ENCODE measurements around the gene FOXK1.

FOXK1 gene

GRCh38 chr7:4694305-4694704 lies 12.2 kb downstream of the FOXK1 start:
- no peak for DNase-seq

GRCh38 chr7:4698707-4699275 lies 16.7 kb downstream of the FOXK1 start:
- no peak for DNase-seq

GRCh38 chr7:4699841-4700240 lies 17.7 kb downstream of the FOXK1 start:
- no peak for DNase-seq

DNA sequence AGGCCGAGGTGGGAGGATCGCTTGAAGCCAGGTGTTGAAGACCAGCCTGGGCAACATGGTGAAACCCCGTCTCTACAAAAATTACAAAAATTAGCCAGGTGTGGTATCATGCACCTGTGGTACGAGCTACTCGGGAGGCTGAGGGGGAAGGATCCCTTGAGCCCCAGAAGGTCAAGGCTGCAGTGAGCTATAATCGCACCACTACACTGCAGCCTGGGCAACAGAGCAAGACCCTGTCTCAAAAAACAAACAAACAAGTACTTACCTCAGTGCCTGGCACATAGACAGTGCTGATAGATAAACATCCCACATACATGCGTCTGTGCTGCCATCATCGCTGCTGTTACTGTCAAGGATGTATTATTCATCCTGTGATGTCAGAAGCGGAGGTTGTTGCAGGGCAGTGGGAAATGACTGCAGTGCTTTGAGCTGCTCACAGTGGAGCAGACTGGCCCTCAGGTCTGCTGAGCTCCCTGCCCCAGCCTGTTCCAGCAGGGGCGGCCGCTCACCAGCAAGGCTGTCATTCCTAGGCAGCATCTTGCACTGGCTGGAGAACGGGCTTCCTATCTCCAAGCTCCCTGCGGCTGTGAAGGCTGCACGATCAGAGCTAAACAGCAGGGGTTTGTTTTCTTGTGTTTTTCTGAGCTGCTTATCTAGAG lies 18.6 kb downstream of the FOXK1 start:
- no peak for DNase-seq

DNA sequence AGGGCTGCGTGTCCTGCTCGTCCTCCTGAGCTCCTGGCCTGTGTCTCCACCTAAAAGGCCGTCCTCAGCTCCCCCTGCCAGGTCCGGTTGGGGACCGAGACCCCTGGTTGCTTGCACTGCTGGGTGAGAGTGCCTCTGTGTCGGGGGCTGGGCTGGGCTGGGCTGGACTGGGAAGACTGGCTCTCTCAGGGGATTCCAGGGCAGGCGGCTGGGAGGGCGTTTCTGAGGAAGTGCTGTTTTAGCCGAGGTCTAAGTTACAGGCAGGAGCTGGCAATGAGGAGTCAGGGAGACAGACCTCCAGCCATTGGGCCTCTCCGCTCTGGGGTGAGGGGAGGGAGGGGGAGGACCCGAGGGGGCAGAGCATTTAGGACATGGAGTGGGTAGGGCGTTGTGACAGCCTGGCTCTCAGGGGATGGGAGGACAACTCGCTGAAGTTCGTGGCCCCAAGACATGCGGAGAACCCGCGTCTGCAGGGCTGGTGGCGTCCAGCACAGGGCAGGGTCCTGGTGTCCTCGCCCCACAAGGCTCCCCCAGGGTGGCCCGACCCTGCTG lies 20.9 kb downstream of the FOXK1 start:
- DNase-seq: no peak

DNA sequence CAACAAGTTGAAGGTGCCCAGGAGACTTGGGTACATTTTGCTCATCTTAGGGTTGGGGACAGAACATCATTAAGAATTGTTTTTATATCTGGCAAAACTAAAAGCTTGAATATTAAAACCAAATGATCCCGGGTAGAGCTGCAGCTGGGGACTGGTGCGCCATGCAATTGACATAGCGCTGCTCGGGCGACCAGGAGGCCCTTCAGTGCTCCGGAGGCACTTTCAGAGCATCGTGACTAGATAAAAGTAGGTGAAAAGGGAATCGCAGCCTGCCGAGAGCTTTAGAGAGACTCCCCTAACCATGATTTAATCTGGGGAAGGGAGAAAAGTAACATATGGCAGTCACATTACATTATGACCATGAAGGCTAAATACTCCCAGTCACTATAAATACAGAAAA lies 21.4 kb downstream of the FOXK1 start:
- DNase-seq: no peak

- DNase-seq: peak; percentile 49
These were observed 24.5 kb downstream of the FOXK1 start for GRCh38 chr7:4706384-4707216.

GRCh38 chr7:4707217-4707741 lies 25.2 kb downstream of the FOXK1 start:
- peak; percentile 54 for DNase-seq

GRCh38 chr7:4707980-4708411 lies 25.9 kb downstream of the FOXK1 start:
- no peak for DNase-seq

DNA sequence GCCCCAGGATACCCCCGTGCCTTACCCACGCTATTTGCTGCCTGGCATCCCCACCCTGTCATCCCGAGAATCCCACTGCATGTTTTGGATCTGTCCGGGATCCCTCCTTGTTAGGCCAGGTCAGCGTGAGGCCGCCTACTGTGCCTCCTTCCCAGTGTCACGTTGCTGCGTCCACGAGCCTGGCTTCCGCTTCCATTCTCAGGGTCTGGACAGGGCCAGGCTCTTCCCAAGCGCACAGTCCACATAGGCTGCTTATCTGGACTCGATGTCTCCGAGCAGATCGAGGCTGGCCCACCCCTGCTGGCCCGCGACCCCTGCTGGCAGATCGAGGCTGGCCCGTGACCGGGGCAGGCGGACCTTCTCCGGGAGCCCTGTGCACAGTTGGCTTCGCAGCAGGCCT lies 27.1 kb downstream of the FOXK1 start:
- no peak for DNase-seq

DNA sequence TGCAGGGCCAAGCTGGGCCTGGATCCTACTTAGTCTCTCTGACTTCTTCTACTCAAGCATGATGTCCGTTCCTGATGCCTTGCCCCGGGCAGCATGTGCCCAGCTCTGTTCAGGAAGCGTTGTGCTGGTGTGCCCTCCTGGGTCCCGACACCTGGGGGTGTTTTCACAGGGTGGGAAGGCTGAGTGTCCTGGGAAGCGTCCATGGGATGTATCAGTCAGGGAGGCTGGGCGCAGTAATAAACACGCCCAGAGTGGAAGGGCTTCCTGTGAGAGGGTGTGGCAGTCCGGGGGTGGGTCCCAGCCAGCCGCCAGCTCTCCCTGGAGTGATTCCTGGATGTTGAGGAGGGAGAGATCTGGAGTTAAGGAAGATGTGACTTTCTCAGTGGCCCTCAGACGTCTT lies 29.0 kb downstream of the FOXK1 start:
- no peak for DNase-seq

GRCh38 chr7:4711634-4712033 lies 29.5 kb downstream of the FOXK1 start:
- no peak for DNase-seq

- DNase-seq: no peak
These were observed 30.4 kb downstream of the FOXK1 start for GRCh38 chr7:4712281-4713182.

DNA sequence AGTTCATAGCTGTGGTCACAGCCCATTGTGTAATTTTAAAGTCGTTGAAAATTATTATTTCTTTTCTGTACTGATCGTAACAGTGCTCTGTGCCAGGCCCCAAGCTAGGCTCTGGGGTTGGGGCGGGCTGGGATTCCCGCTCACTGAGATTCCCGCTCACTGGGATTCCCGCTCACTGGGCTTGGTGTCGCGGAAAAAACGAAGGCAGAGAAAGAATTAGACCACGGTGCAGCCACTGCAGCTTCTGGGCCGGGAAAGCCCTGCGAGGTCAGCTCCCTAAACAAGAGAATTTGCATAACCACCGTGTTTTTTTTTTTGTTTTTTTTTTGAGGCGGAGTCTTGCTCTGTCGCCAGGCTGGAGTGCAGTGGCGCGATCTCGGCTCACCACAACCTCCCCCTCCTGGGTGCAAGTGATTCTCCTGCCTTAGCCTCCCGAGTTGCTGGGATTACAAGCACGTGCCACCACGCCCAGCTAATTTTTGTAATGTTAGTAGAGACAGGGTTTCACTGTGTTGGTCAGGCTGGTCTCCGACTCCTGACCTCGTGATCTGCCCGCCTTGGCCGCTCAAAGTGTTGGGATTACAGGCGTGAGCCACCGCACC lies 31.2 kb downstream of the FOXK1 start:
- no peak for DNase-seq

- no peak for DNase-seq
These were observed 32.1 kb downstream of the FOXK1 start for GRCh38 chr7:4714161-4714700.

DNA sequence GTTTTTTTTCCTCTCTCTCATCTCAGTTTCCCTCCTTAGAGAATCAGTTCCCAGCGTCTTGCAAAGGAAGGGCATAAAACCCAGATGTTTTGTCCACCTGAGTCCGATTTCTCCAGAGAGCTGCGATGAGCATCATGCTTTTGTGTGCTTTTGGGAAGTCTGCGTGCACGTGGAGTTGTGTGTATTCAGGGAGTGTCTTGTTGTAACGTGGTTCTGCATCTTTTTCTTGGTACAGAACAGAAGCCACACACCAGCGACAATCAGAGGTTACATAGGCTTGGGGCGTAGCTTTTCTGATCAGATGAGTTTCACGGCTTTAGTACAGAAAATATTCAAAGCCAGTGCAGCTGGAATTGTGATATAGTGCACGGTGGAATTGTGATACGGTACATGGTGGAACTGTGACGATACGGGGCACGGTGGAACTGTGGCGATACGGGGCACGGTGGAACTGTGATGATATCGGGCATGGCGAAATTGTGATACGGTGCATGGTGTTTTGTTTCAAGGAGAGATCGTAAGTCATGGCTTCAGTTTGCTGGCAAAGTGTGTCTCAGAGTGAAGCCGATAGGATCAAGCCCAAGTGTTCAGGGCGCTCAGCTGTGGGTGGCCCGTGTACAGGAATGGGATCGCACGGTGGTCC lies 32.8 kb downstream of the FOXK1 start:
- DNase-seq: no peak

- DNase-seq: no peak
These were observed 33.3 kb downstream of the FOXK1 start for GRCh38 chr7:4715410-4715776.

- DNase-seq: no peak
These were observed 35.1 kb downstream of the FOXK1 start for GRCh38 chr7:4716946-4717795.

- DNase-seq: no peak
These were observed 36.0 kb downstream of the FOXK1 start for GRCh38 chr7:4718075-4718474.

DNA sequence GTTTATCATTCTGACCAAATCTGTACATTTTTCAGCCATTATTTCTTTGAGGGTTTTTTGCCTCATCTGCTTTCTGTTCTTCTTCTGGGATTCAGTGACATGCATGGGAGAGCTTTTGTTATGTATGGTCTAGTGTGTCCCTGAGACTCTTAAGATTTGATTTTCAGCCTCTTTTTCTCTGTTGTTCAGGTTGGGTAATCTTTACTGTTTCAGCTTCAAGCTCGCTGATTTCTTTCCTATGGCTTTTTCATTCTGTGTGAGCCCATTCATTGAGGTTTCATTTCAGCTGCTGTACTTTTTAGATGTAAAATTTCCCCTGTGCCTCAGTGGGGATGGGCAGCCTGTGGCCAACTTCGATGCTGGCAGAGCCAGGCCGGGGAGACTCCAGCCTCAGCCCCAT lies 38.1 kb downstream of the FOXK1 start:
- no peak for DNase-seq

Data from right kidney (tissue), 1 donor.